RWPE2 (cell line): ENCODE results near the gene NCAM1.

Source experiments
- ATAC-seq: fragments of 200-7000 bp; cut with Tn5 transposase; 3 replicates; pipeline ENCODE4 v1.9.1; 2021; ENCODE audit warnings: low read depth
- DNase-seq: peaks from one replicate; pipeline ENCODE4 v3.0.0-alpha.2; 2020; ENCODE audit warnings: low spot score
- H3K27ac ChIP-seq: fragments of 450-650 bp; 2 replicates; pipeline ENCODE4 v1.5.1; 2017; ENCODE audit warnings: mild to moderate bottlenecking; ENCODE audit not compliant: poor library complexity, severe bottlenecking
- H3K27me3 ChIP-seq: fragments of 250-450 bp; sonication (Bioruptor Pico); 2 replicates; pipeline ENCODE4 v1.5.1; 2021; ENCODE audit warnings: mild to moderate bottlenecking, moderate library complexity; ENCODE audit not compliant: insufficient read depth, poor library complexity, severe bottlenecking
- H3K36me3 ChIP-seq: fragments of 250-450 bp; sonication (Bioruptor Pico); 2 replicates; pipeline ENCODE4 v1.5.1; 2020; ENCODE audit warnings: low read depth, mild to moderate bottlenecking, moderate library complexity
- H3K4me1 ChIP-seq: fragments of 250-450 bp; sonication (Bioruptor Pico); 2 replicates; pipeline ENCODE4 v1.5.1; 2021; ENCODE audit warnings: mild to moderate bottlenecking, moderate library complexity; ENCODE audit not compliant: insufficient read depth, poor library complexity, severe bottlenecking
- H3K4me3 ChIP-seq: fragments of 250-450 bp; sonication (Bioruptor Pico); 2 replicates; pipeline ENCODE4 v1.5.1; 2021; ENCODE audit warnings: mild to moderate bottlenecking, moderate library complexity; ENCODE audit not compliant: severe bottlenecking
- H3K9me3 ChIP-seq: fragments of 250-450 bp; sonication (Bioruptor Pico); 2 replicates; pipeline ENCODE4 v1.5.1; 2021; ENCODE audit warnings: mild to moderate bottlenecking, moderate library complexity; ENCODE audit not compliant: severe bottlenecking
- CTCF ChIP-seq: fragments of 450-650 bp; IDR thresholded peaks from one replicate; pipeline ENCODE4 v1.5.1; 2017; ENCODE audit warnings: mild to moderate bottlenecking, moderate library complexity; ENCODE audit not compliant: poor library complexity, severe bottlenecking

The NCAM1 gene

GRCh38 chr11:113075586-113076095 lies 114.4 kb downstream of the NCAM1 start:
- H3K27ac ChIP-seq, result no peak overlapping the region
- no peaks in the 10 kb centered on the region for H3K36me3 ChIP-seq
- H3K4me1 ChIP-seq, result no peaks in the 10 kb centered on the region
- no peaks in the 10 kb centered on the region for H3K27me3 ChIP-seq
- no peak for DNase-seq
- H3K9me3 ChIP-seq, result no peaks in the 10 kb centered on the region
- H3K4me3 ChIP-seq, result no peak overlapping the region
- TF ChIP-seq CTCF, result no peak
- no peak for ATAC-seq

GRCh38 chr11:113077379-113077778 lies 116.2 kb downstream of the NCAM1 start:
- Histone ChIP-seq H3K27me3 (peaks cover 7% of the 10 kb centered on the region), H3K27ac (no peak overlapping the region), H3K9me3 (no peaks in the 10 kb centered on the region), H3K4me1 (no peaks in the 10 kb centered on the region), H3K36me3 (no peaks in the 10 kb centered on the region), H3K4me3 (no peak overlapping the region)
- no peak for DNase-seq
- ATAC-seq, result no peak
- TF ChIP-seq CTCF, result no peak

GRCh38 chr11:113082341-113082955 lies 121.2 kb downstream of the NCAM1 start:
- Histone ChIP-seq H3K27ac (no peak overlapping the region), H3K36me3 (no peaks in the 10 kb centered on the region), H3K9me3 (no peaks in the 10 kb centered on the region), H3K4me1 (no peaks in the 10 kb centered on the region), H3K27me3 (peaks cover 26% of the 10 kb centered on the region), H3K4me3 (no peak overlapping the region)
- DNase-seq (no peak), ATAC-seq (no peak)
- no peak for TF ChIP-seq CTCF

- Histone ChIP-seq H3K27ac (no peak overlapping the region), H3K9me3 (no peaks in the 10 kb centered on the region), H3K36me3 (no peaks in the 10 kb centered on the region), H3K4me1 (no peaks in the 10 kb centered on the region), H3K27me3 (peaks cover 26% of the 10 kb centered on the region), H3K4me3 (no peak overlapping the region)
- no peak for DNase-seq
- no peak for ATAC-seq
- TF ChIP-seq CTCF, result no peak
These were observed 122.4 kb downstream of the NCAM1 start for GRCh38 chr11:113083571-113083970.

GRCh38 chr11:113084297-113084696 lies 123.1 kb downstream of the NCAM1 start:
- ATAC-seq (no peak), DNase-seq (no peak)
- peaks cover 26% of the 10 kb centered on the region for H3K27me3 ChIP-seq
- H3K9me3 ChIP-seq, result no peaks in the 10 kb centered on the region
- H3K36me3 ChIP-seq, result no peaks in the 10 kb centered on the region
- TF ChIP-seq CTCF, result no peak
- H3K27ac ChIP-seq, result no peak overlapping the region
- H3K4me1 ChIP-seq, result no peaks in the 10 kb centered on the region
- H3K4me3 ChIP-seq, result no peak overlapping the region
